ENCODE results near the gene CCDC148. TPM values are rescaled to one million over a fixed set of nuclear protein-coding genes. Genes with fewer than 3 reads are reported as not detected.

Gene CCDC148
- total RNA-seq, 1 donor from 2014 or later: 0.78 TPM

- intact Hi-C loops (cut with DNase I): no loop called here
- DNase-seq (ENCODE audit: missing footprints) (no peak), ATAC-seq (no peak)
Observed at GRCh38 chr2:158125756-158126498, 330.6 kb downstream of the CCDC148 start.

DNA sequence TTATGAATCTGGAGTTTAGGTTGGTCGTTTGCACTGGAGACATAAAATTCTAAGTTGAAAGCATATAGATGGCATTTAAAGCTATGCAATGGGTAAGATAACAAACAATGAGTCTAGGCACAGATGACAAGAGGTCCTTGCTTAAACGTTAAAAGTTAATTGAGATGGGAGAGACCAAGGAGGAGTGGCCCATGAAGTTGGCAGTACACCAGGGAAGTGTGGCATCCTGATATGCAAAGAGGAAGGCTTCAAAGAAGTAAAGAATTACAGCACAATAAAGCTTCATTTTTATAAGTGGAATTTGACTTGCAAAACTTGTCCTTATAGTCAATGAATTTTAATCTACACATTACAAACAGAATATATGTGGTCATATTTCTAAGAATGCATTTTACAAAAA is 331.7 kb downstream of the CCDC148 start:
- intact Hi-C loops (cut with DNase I): no loop called here
- no peak for ATAC-seq
- DNase-seq (ENCODE audit: missing footprints): no peak

Other genes starting within 250 kb of the CCDC148 start
- gene PKP4, start 199 bp upstream of the CCDC148 start, total RNA-seq: 47.9 TPM